LNCaP clone FGC (cell line): ENCODE data around the gene TNIK.

Experiments
- DNase-seq: peaks from one replicate; pipeline ENCODE4 v3.0.0-alpha.2; 2011; ENCODE audit warnings: low read depth
- H3K4me3 ChIP-seq: 2 replicates; pipeline ENCODE4 v1.5.1; 2011; ENCODE audit warnings: mild to moderate bottlenecking, low read depth, low read length, control low read depth
- CTCF ChIP-seq: IDR thresholded peaks from 2 replicates; pipeline ENCODE4 v1.5.1; 2012; ENCODE audit warnings: mild to moderate bottlenecking; ENCODE audit not compliant: control insufficient read depth, insufficient read depth; ENCODE audit errors: extremely low read depth

TNIK gene

GRCh38 chr3:171257251-171258203 is 202.7 kb downstream of the TNIK start:
- no peak for TF ChIP-seq CTCF
- H3K4me3 ChIP-seq = no peak overlapping the region
- DNase-seq = no peak

- DNase-seq = no peak
- TF ChIP-seq CTCF = no peak
- H3K4me3 ChIP-seq = no peak overlapping the region
These were observed 203.6 kb downstream of the TNIK start for GRCh38 chr3:171256445-171257250.

GRCh38 chr3:171255236-171255806 is 204.9 kb downstream of the TNIK start:
- H3K4me3 ChIP-seq = no peak overlapping the region
- TF ChIP-seq CTCF = no peak
- no peak for DNase-seq

GRCh38 chr3:171254315-171254714 is 205.9 kb downstream of the TNIK start:
- TF ChIP-seq CTCF = no peak
- DNase-seq = no peak
- H3K4me3 ChIP-seq = no peak overlapping the region

- no peak for DNase-seq
- no peak overlapping the region for H3K4me3 ChIP-seq
These were observed 208.4 kb downstream of the TNIK start for GRCh38 chr3:171251835-171252234.

GRCh38 chr3:171250444-171250843 is 209.8 kb downstream of the TNIK start:
- TF ChIP-seq CTCF = no peak
- DNase-seq = no peak
- no peak overlapping the region for H3K4me3 ChIP-seq

More at GRCh38 chr3:171251835-171252234, 208.4 kb downstream of the TNIK start:
- TF ChIP-seq CTCF = no peak
